ENCODE measurements around the gene ENDOD1.

DNA sequence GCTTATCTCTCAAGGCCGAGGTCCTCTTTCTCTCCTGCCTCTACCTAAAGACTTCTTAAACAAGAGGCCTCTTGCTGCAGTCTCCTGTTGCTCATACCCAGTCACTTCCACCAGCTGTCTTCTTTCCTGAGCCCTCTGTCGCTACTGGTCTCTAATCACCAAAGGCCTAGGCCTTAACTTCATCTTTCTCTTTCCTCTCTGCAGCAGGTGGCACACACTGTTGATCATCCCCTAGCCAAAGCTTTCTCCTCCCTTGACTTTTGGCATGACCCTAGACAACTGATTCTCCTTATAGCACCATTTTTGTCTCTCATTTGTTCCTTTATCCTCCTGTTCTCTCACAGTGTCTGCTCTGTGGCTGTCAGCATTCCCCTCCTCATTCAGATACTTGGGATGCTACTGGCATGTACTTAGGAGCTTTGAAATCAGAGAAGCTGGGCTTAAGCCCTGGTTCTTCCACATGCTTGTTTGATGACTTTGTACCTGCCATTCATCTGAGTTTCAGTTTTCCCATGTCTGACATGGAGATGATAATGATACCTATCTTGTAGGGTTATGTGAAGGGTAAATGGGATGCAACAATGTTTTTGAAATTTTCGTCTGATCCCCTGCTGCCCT lies 22.4 kb downstream of the ENDOD1 start:
- TF ChIP-seq, protein P1, sequence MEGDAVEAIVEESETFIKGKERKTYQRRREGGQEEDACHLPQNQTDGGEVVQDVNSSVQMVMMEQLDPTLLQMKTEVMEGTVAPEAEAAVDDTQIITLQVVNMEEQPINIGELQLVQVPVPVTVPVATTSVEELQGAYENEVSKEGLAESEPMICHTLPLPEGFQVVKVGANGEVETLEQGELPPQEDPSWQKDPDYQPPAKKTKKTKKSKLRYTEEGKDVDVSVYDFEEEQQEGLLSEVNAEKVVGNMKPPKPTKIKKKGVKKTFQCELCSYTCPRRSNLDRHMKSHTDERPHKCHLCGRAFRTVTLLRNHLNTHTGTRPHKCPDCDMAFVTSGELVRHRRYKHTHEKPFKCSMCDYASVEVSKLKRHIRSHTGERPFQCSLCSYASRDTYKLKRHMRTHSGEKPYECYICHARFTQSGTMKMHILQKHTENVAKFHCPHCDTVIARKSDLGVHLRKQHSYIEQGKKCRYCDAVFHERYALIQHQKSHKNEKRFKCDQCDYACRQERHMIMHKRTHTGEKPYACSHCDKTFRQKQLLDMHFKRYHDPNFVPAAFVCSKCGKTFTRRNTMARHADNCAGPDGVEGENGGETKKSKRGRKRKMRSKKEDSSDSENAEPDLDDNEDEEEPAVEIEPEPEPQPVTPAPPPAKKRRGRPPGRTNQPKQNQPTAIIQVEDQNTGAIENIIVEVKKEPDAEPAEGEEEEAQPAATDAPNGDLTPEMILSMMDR (IDR thresholded peaks at IDR 0.05) = no peak
- TF ChIP-seq POLR2AphosphoS5 (IDR thresholded peaks at IDR 0.05; ENCODE audit: low read depth, low read length) (no peak), SIN3A (IDR thresholded peaks at IDR 0.05; ENCODE audit: borderline replicate concordance, insufficient read depth, low read depth, low read length) (no peak)
- TF ChIP-seq, protein P2, sequence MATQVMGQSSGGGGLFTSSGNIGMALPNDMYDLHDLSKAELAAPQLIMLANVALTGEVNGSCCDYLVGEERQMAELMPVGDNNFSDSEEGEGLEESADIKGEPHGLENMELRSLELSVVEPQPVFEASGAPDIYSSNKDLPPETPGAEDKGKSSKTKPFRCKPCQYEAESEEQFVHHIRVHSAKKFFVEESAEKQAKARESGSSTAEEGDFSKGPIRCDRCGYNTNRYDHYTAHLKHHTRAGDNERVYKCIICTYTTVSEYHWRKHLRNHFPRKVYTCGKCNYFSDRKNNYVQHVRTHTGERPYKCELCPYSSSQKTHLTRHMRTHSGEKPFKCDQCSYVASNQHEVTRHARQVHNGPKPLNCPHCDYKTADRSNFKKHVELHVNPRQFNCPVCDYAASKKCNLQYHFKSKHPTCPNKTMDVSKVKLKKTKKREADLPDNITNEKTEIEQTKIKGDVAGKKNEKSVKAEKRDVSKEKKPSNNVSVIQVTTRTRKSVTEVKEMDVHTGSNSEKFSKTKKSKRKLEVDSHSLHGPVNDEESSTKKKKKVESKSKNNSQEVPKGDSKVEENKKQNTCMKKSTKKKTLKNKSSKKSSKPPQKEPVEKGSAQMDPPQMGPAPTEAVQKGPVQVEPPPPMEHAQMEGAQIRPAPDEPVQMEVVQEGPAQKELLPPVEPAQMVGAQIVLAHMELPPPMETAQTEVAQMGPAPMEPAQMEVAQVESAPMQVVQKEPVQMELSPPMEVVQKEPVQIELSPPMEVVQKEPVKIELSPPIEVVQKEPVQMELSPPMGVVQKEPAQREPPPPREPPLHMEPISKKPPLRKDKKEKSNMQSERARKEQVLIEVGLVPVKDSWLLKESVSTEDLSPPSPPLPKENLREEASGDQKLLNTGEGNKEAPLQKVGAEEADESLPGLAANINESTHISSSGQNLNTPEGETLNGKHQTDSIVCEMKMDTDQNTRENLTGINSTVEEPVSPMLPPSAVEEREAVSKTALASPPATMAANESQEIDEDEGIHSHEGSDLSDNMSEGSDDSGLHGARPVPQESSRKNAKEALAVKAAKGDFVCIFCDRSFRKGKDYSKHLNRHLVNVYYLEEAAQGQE (IDR thresholded peaks at IDR 0.05; ENCODE audit: insufficient read depth in 1 of 2, low read depth in 2 of 2, low read length in 1 of 2) = no peak
